B cell (primary cell): Measurements from ENCODE around the gene FILIP1. TPM values are rescaled to one million over a fixed set of nuclear protein-coding genes. Genes with fewer than 3 reads are reported as not detected.
"Not testable (repeated sequence)": the region's sequence is repeated elsewhere in the genome, so short reads cannot be mapped to it uniquely, and the experiment has no call there.

Experiments
- ATAC-seq: fragments of 200-7000 bp; cut with Tn5 transposase; one replicate; pipeline ENCODE4 v1.10.0; 2021; ENCODE audit warnings: low read depth, mild to moderate bottlenecking, moderate number of reproducible peaks, moderate library complexity
- CTCF ChIA-PET: fragments of 350-600 bp; sonication (Branson Sonifier 250); formaldehyde crosslinking; loops from one replicate; lab custom pipeline; 2021; ENCODE audit warnings: antibody characterized with exemption, inconsistent platforms; lab: Charles Lee
- POLR2A ChIA-PET: fragments of 350-600 bp; sonication (Branson Sonifier 250); formaldehyde crosslinking; loops from one replicate; lab custom pipeline; 2021; ENCODE audit warnings: antibody characterized with exemption; lab: Charles Lee
- DNase-seq: peaks from one replicate; pipeline ENCODE4 v3.0.0; 2013
- H2AFZ ChIP-seq: 2 replicates; pipeline ENCODE4 v1.6.1; 2012; ENCODE audit warnings: mild to moderate bottlenecking, low read depth, low read length; ENCODE audit not compliant: insufficient read depth, poor library complexity, severe bottlenecking
- H3K27ac ChIP-seq, 2 donors: 1 replicate in 1 of 2; 2 replicates in 1 of 2; pipeline ENCODE4 v1.5.1; 2012 to 2013; ENCODE audit warnings: low read length in 2 of 2, mild to moderate bottlenecking in 2 of 2, moderate library complexity in 1 of 2
- H3K27me3 ChIP-seq, 4 experiments: fragments of 200-600 bp in 1 of 4; sonication (generic) in 1 of 4; replicated peaks in 1 of 4; 1 replicate in 2 of 4; 2 replicates in 2 of 4; pipeline versions ENCODE4 v1.6.1 to v1.7.0; 2013 to 2016; ENCODE audit warnings: low read length in 3 of 4, mild to moderate bottlenecking in 2 of 4, mixed read lengths in 1 of 4, moderate library complexity in 1 of 4; ENCODE audit not compliant: insufficient read depth in 4 of 4, control insufficient read depth in 3 of 4; ENCODE audit errors: control extremely low read depth in 1 of 4
- H3K36me3 ChIP-seq, 2 experiments: replicated peaks in 1 of 2; 1 replicate in 1 of 2; 2 replicates in 1 of 2; pipeline versions ENCODE4 v1.6.1 to v1.7.1; 2013; ENCODE audit warnings: low read length in 1 of 2; ENCODE audit not compliant: insufficient read depth in 2 of 2, control insufficient read depth in 1 of 2; ENCODE audit errors: control extremely low read depth in 1 of 2, extremely low read depth in 1 of 2
- H3K4me1 ChIP-seq, 2 donors: fragments of 200-600 bp in 1 of 2; sonication (generic) in 1 of 2; 1 replicate in 1 of 2; 2 replicates in 1 of 2; pipeline versions ENCODE4 v1.5.1 to v1.6.1; 2013 to 2017; ENCODE audit warnings: low read length in 2 of 2; ENCODE audit not compliant: control insufficient read depth in 2 of 2, insufficient read depth in 2 of 2
- H3K4me2 ChIP-seq: replicated peaks from 2 replicates; pipeline ENCODE3; 2012; ENCODE audit warnings: mild to moderate bottlenecking, low read depth, low read length; ENCODE audit not compliant: poor library complexity, severe bottlenecking
- H3K4me3 ChIP-seq, 5 experiments: fragments of 200-600 bp in 1 of 5; sonication (generic) in 1 of 5; 1 replicate in 3 of 5; 2 replicates in 2 of 5; pipeline versions ENCODE4 v1.5.1 to v1.7.0; 2011 to 2016; ENCODE audit warnings: low read length in 4 of 5, mild to moderate bottlenecking in 4 of 5, low read depth in 2 of 5, control low read depth in 1 of 5, moderate library complexity in 1 of 5; ENCODE audit not compliant: insufficient read depth in 1 of 5; ENCODE audit errors: control extremely low read depth in 1 of 5, extremely low read depth in 1 of 5
- H3K79me2 ChIP-seq: fragments of 200-600 bp; sonication (generic); one replicate; pipeline ENCODE4 v1.6.0; 2016; ENCODE audit warnings: low read length; ENCODE audit not compliant: control insufficient read depth, insufficient read depth
- H3K9ac ChIP-seq: fragments of 200-600 bp; sonication (generic); 2 replicates; pipeline ENCODE4 v1.6.1; 2017; ENCODE audit warnings: mild to moderate bottlenecking, low read length, moderate library complexity
- H3K9me3 ChIP-seq, 3 donors: one replicate each; pipeline versions ENCODE4 v1.6.1 to v1.7.1; 2013; ENCODE audit warnings: low read length in 2 of 3; ENCODE audit not compliant: control insufficient read depth in 2 of 3, insufficient read depth in 1 of 3; ENCODE audit errors: control extremely low read depth in 1 of 3
- H4K20me1 ChIP-seq: 2 replicates; pipeline ENCODE4 v1.6.0; 2012; ENCODE audit warnings: mild to moderate bottlenecking, low read length; ENCODE audit not compliant: insufficient read depth, control insufficient read depth, poor library complexity, severe bottlenecking
- H3K27ac Mint-ChIP-seq: one replicate; pipeline ENCODE4 v1.8.0; 2021; ENCODE audit warnings: mixed read lengths
- H3K27me3 Mint-ChIP-seq: one replicate; pipeline ENCODE4 v1.8.0; 2021; ENCODE audit warnings: mixed read lengths
- H3K4me1 Mint-ChIP-seq: one replicate; pipeline ENCODE4 v1.8.0; 2021; ENCODE audit warnings: mixed read lengths
- H3K4me3 Mint-ChIP-seq: one replicate; pipeline ENCODE4 v1.8.0; 2021; ENCODE audit warnings: mixed read lengths
- H3K9me3 Mint-ChIP-seq: one replicate; pipeline ENCODE4 v1.8.0; 2022; ENCODE audit warnings: mixed read lengths; ENCODE audit not compliant: insufficient read depth
- EZH2 ChIP-seq: IDR thresholded peaks from 2 replicates; pipeline ENCODE4 v1.6.1; 2012; ENCODE audit warnings: borderline replicate concordance, low read depth, mild to moderate bottlenecking, moderate library complexity, low read length; ENCODE audit not compliant: insufficient read depth, poor library complexity, severe bottlenecking
- WGBS: methylation state at CpG from one replicate; pipeline ENCODE4 v1.1.5; 2013; ENCODE audit warnings: missing lambda C conversion rate; ENCODE audit not compliant: insufficient coverage; 5-methylcytosine and 5-hydroxymethylcytosine counted together
- intact Hi-C: fragments of 100-400 bp; cut with micrococcal nuclease; formaldehyde crosslinking; loops from one replicate; pipeline ENCODE4 v1.10.0; 2022
- polyA plus RNA-seq: library from polyadenylated mRNA; depleted of rRNA; stranded (reverse); fragments of >200 nt; gene quantifications from 2 replicates; pipeline ENCODE4 v1.2.3, GENCODE V29; 2012
- total RNA-seq, 2 donors: library from RNA; stranded (reverse); fragments of 120-200 nt in 1 of 2; gene quantifications; 1 replicate in 1 of 2; 2 replicates in 1 of 2; pipeline versions ENCODE4 v1.2.3 to v1.2.4, GENCODE V29; 2013 to 2022
- TF ChIP-seq, protein P1 (sequence below): fragments of 200-600 bp; IDR thresholded peaks from one replicate; pipeline ENCODE4 v1.8.0; 2022; ENCODE audit warnings: antibody characterized with exemption, mild to moderate bottlenecking

The FILIP1 gene
- total and polyA plus RNA-seq, 2 donors (not counting 1 experiment from before 2014, with no cell fraction given), result not detected

GRCh38 chr6:75445738-75446137, 47.9 kb downstream of the FILIP1 start:
- no peaks in the 10 kb centered on the region for H4K20me1 ChIP-seq
- POLR2A ChIA-PET, result no interaction called here
- H3K9me3 ChIP-seq, result no peaks in the 10 kb centered on the region
- intact Hi-C loops, result no loop called here
- H3K4me2 ChIP-seq, result no peak overlapping the region
- Mint-ChIP-seq H3K4me3 (no peak overlapping the region), H3K4me1 (no peaks in the 10 kb centered on the region), H3K27me3 (peaks cover 9% of the 10 kb centered on the region), H3K9me3 (no peaks in the 10 kb centered on the region), H3K27ac (no peak overlapping the region)
- H3K36me3 ChIP-seq, result no peaks in the 10 kb centered on the region
- H3K27me3 ChIP-seq, result peaks cover 0 to 3% (median 0%) of the 10 kb centered on the region in 4 experiments
- TF ChIP-seq EZH2, result no peak
- TF ChIP-seq, protein P1, sequence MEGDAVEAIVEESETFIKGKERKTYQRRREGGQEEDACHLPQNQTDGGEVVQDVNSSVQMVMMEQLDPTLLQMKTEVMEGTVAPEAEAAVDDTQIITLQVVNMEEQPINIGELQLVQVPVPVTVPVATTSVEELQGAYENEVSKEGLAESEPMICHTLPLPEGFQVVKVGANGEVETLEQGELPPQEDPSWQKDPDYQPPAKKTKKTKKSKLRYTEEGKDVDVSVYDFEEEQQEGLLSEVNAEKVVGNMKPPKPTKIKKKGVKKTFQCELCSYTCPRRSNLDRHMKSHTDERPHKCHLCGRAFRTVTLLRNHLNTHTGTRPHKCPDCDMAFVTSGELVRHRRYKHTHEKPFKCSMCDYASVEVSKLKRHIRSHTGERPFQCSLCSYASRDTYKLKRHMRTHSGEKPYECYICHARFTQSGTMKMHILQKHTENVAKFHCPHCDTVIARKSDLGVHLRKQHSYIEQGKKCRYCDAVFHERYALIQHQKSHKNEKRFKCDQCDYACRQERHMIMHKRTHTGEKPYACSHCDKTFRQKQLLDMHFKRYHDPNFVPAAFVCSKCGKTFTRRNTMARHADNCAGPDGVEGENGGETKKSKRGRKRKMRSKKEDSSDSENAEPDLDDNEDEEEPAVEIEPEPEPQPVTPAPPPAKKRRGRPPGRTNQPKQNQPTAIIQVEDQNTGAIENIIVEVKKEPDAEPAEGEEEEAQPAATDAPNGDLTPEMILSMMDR, result no peak
- H3K4me3 ChIP-seq, result no peak overlapping the region
- no peak overlapping the region for H3K27ac ChIP-seq
- no peak overlapping the region for H2AFZ ChIP-seq
- no peak for DNase-seq
- no peak for ATAC-seq
- no peak overlapping the region for H3K9ac ChIP-seq
- H3K79me2 ChIP-seq, result no peaks in the 10 kb centered on the region
- CTCF ChIA-PET, result no interaction called here
- no peaks in the 10 kb centered on the region for H3K4me1 ChIP-seq

DNA sequence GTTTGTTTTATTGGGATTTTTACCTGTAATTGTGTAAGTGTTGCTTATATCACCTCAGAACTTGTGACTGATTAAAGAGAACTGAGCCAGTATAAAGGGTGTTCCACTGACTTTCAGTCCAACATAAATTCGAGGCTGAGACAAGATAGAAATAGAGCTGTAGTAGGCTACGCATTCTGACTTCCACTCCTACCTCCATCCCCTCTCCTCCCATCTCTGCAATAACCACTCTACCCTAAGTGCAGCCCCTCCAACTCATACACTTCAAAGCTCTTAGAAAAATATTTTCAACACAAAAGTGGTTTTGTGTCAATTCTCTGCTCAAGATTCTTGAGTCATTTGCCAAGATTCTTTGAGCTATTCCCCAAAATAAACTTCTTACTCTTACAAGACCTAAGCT, 48.7 kb downstream of the FILIP1 start:
- intact Hi-C loops, result no loop called here
- H3K9ac ChIP-seq, result no peak overlapping the region
- Mint-ChIP-seq H3K9me3 (no peaks in the 10 kb centered on the region), H3K27ac (no peak overlapping the region), H3K4me1 (no peaks in the 10 kb centered on the region), H3K4me3 (no peak overlapping the region), H3K27me3 (peaks cover 9% of the 10 kb centered on the region)
- CTCF ChIA-PET, result no interaction called here
- H4K20me1 ChIP-seq, result no peaks in the 10 kb centered on the region
- H3K4me3 ChIP-seq, result no peak overlapping the region
- no peak overlapping the region for H3K27ac ChIP-seq
- WGBS, result 100% methylated on average over 1 of the region's 2 CpGs
- ATAC-seq (no peak), DNase-seq (no peak)
- no peak overlapping the region for H3K4me2 ChIP-seq
- no peak for TF ChIP-seq EZH2
- TF ChIP-seq, protein P1, result no peak
- POLR2A ChIA-PET, result no interaction called here
- H3K4me1 ChIP-seq, result no peaks in the 10 kb centered on the region
- no peaks in the 10 kb centered on the region for H3K36me3 ChIP-seq
- H2AFZ ChIP-seq, result no peak overlapping the region
- H3K9me3 ChIP-seq, result peaks cover 0 to 3% (median 0%) of the 10 kb centered on the region in 3 donors
- H3K27me3 ChIP-seq, result peaks cover 0 to 3% (median 0%) of the 10 kb centered on the region in 4 experiments
- no peaks in the 10 kb centered on the region for H3K79me2 ChIP-seq

DNA sequence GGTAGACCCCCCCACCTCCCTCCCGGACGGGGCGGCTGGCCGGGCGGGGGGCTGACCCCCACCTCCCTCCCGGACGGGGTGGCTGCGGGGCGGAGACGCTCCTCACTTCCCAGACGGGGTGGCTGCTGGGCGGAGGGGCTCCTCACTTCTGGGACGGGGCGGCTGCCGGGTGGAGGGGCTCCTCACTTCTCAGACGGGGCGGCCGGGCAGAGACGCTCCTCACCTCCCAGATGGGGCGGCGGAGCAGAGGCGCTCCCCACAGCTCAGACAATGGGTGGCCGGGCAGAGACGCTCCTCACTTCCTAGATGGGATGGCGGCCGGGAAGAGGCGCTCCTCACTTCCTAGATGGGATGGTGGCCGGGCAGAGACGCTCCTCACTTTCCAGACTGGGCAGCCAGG, 51.7 kb downstream of the FILIP1 start:
- H2AFZ ChIP-seq, H3K4me2 ChIP-seq, H3K27me3 ChIP-seq, H3K4me1 ChIP-seq, intact Hi-C loops, H3K79me2 ChIP-seq, POLR2A ChIA-PET, H3K4me1 Mint-ChIP-seq, CTCF ChIA-PET, H3K9me3 Mint-ChIP-seq, H3K9ac ChIP-seq, H3K27me3 Mint-ChIP-seq, ATAC-seq, H3K4me3 ChIP-seq, H3K27ac Mint-ChIP-seq, H3K36me3 ChIP-seq, H3K9me3 ChIP-seq, DNase-seq, H3K4me3 Mint-ChIP-seq, H3K27ac ChIP-seq, H4K20me1 ChIP-seq: not testable (repeated sequence)
- WGBS, result 100% methylated on average over 5 of the region's 29 CpGs
